D721Med (cell line): ENCODE results near the gene SEL1L3.

Experiments used
- DNase-seq: peaks from one replicate; pipeline ENCODE4 v3.0.0; 2011; ENCODE audit warnings: low spot score; ENCODE audit not compliant: insufficient read length
- FAIRE-seq: peaks from 2 replicates; lab custom pipeline; 2011; peaks lifted over from hg19 to GRCh38; lab: Jason Lieb, UNC
- TF ChIP-seq, protein P1 (sequence below): IDR thresholded peaks from 2 replicates; pipeline ENCODE4 v1.5.1; 2012; ENCODE audit warnings: mild to moderate bottlenecking, control low read depth; ENCODE audit not compliant: insufficient read depth; ENCODE audit errors: missing control alignments

SEL1L3 gene

DNA sequence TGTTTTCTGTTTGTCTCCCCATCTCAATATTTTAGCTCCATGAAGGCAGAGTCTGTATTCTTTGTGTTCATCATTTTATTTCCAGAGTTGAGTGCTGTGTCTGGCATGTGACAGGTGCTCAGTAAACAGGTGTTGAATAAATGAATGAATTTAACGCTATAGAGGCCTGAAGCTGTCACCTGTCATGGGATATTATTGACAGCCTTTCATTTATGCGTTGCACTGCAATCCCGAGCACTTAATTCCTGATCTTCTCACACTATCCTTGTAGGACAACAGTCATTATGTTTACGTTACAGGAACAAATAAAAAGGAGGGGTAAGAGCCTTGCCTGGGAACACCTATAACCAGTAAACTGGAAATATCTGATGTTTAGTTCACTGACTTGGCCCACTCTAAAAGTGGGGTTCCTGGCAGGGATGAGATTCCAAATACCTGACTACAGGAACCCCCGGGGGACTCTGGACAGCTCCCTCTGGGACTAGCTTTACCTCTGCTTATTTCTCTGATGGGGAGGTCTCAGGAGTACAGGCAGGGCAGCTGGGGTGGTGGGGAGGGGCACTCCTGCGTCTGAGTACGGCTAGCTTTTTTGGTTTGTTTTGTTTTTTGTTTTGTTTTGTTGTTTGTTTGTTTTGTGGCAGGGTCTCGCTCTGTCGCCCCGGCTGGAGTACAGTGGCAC is 36.6 kb downstream of the SEL1L3 start:
- no peak for FAIRE-seq
- DNase-seq, result no peak
- TF ChIP-seq, protein P1, sequence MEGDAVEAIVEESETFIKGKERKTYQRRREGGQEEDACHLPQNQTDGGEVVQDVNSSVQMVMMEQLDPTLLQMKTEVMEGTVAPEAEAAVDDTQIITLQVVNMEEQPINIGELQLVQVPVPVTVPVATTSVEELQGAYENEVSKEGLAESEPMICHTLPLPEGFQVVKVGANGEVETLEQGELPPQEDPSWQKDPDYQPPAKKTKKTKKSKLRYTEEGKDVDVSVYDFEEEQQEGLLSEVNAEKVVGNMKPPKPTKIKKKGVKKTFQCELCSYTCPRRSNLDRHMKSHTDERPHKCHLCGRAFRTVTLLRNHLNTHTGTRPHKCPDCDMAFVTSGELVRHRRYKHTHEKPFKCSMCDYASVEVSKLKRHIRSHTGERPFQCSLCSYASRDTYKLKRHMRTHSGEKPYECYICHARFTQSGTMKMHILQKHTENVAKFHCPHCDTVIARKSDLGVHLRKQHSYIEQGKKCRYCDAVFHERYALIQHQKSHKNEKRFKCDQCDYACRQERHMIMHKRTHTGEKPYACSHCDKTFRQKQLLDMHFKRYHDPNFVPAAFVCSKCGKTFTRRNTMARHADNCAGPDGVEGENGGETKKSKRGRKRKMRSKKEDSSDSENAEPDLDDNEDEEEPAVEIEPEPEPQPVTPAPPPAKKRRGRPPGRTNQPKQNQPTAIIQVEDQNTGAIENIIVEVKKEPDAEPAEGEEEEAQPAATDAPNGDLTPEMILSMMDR, result no peak

DNA sequence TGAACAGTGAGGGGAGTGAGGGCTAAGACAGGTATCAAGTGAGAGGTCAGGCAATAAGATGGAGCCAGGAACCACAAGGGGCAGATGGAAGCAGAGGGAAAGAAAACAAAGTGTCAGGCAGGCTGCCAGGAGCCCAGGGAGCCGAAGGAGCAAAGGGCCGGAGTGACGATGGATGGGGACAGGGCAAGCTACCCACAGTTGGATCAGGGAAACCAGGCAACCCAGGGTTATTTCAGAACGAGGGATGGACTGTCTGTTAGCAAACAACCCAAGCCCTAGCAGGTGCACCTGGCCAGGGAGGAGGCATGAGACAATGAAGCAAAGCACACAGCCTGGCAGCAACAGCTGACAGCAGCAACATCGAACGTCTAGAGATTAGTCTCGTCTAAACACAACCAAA is 39.2 kb downstream of the SEL1L3 start:
- FAIRE-seq (no peak), DNase-seq (no peak)
- TF ChIP-seq, protein P1, result no peak

DNA sequence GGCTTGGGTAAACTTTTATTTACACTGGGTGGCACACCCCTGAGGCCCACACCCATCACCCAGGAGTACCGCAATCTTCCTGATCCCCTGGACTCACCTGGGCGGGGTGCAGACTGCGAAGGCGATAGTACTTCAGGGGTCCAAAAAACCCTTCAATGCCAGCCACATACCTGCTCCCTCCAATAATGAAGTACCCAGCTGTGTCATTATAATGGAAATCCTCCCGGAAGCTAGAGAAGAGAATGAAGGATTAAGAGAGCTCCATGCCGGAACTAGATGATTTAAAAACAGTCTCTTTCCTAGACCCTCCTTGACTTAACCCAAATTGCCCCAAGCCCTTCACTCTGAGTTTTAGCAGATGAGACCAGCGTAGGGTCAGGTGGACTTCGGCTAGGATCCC is 40.9 kb downstream of the SEL1L3 start:
- DNase-seq, result no peak
- TF ChIP-seq, protein P1, result no peak
- no peak for FAIRE-seq

DNA sequence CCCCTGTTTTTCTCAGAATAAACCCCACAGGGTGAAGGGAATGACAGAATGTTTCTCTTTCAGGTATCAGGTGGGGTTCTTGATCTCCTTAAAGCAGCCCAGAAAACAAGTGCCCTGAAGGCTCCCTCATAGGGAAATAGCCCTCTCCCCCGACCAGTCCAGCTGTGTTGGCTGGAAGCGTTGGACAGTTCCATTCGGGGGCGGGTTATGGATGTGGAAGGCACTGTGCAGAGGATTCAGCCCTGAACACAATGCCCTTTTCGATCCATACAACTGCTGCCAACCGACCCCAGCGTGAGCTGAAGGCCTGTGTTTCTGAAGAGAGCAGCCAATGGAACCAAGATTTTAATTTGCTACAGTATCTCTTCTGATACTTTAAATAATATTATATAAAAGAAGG is 41.5 kb downstream of the SEL1L3 start:
- FAIRE-seq (no peak), DNase-seq (no peak)
- TF ChIP-seq, protein P1, result no peak

DNA sequence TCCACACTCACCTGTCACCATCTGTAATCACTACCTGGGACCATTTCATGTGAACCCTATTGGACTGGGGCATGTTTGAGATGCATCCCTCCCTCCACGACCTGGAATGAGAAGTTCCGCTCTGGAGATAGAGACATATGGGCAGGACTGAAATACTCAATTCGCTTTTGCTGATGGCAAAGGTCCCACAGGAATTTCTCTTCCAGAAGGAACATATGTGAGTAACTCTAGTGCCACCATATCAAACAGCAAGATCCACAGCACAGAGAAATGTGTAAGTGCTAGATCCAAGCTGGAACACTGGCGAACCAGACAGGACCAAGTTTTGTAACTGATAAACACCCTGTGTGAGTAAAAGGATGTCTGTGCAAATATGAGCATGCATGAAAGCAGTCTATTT is 43.9 kb downstream of the SEL1L3 start:
- TF ChIP-seq, protein P1, result no peak
- no peak for DNase-seq

DNA sequence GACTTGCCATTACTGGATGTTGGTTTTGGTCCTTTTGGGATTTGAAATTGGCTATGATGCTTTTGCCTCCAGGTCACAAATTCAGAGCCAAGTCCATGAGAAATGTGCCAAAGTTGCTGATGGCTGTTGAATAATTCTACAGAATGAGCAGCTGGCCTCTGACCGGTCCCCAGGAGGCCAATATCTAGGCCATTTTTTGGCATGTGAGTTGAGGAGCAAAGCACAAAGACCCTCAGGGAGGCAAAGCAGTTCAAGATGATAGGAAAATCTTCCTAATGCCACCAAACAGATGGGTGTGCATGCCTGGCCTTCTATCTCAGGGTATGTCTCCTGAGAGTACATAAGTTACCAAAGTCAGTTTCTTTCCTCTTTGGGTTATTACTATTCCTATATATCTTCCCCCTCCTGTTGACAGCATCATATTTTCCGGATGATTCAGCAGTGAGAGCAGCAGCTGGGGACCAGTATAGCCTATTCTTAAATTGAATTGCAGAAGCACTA is 44.4 kb downstream of the SEL1L3 start:
- no peak for DNase-seq
- TF ChIP-seq, protein P1, result no peak
- FAIRE-seq, result no peak

More for the DNA sequence above, 43.9 kb downstream of the SEL1L3 start:
- no peak for FAIRE-seq

DNA sequence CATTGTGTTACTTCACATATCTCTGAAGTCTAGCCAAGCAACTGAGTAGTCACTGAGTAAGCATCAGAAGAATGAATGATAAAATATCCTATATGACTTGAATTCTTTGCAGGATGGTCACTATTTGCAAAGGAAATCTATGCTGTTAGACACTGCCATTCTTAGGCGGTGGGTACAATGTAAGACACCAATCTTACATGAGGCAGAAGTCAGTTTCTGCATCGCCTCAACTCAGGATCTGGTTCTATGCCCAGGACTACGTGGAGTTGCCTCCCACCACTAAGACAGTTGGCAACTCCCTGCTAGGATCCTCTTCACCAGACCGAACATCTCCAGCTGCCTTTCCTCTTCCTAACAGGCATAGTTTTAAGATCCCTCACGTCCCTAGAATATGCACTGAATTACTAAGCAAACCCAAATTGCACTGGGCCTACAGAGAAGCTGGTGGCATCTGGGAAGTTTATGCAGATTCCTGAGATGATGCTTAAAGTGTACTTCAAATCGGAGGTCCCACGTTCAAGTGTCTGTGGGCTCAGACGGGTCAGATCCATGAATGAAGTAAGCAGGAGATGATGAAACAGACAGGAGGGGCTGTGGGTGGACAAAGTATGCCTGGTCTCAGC is 45.6 kb downstream of the SEL1L3 start:
- no peak for FAIRE-seq
- TF ChIP-seq, protein P1, result no peak
- no peak for DNase-seq
